Measurements from ENCODE around the gene PIGN. TPM values are rescaled to one million over a fixed set of nuclear protein-coding genes. Genes with fewer than 3 reads are reported as not detected.

Gene PIGN
- total RNA-seq, 2 donors from 2014 or later = 22.6 to 28.7 TPM

DNA sequence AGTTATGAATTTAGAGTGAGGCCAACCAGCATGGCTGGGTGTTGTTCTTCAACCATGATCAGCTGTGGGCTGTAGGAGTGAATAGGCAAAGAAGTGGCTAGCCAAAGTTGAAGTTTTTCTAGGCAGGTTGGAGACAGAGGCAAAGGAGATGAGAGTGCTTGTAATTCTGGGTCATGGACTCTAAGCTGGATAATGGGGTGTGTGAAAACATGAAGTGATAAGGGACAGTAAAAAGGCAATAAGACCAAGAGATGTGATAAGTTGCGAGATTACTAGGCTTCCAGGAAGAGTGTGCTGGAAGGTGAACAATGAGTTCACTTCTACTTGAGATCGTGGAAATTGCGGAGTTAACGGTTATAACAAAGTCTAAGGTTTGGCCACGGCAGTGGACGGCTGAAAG is 175.4 kb downstream of the PIGN start:
- Histone ChIP-seq H3K36me3 (replicated peaks in 1 of 2; ENCODE audit: insufficient read depth in 1 of 2, low read depth in 2 of 2) (no peaks in the 10 kb centered on the region), H3K4me3 (no peak overlapping the region), H3K4me1 (no peaks in the 10 kb centered on the region), H3K27me3 (no peaks in the 10 kb centered on the region), H3K27ac (no peak overlapping the region), H3K9me3 (no peaks in the 10 kb centered on the region)
- DNase-seq = no peak
- WGBS, 2 donors = 73 to 84% methylated on average over 6 of the region's 6 CpGs
- ATAC-seq = no peak
- intact Hi-C loops (cut with DNase I) = no loop called here
- TF ChIP-seq POLR2A (IDR thresholded peaks at IDR 0.05) (no peak), CTCF (IDR thresholded peaks at IDR 0.05) (no peak)

- Histone ChIP-seq H3K9me3 (no peaks in the 10 kb centered on the region), H3K27ac (no peak overlapping the region), H3K4me1 (no peaks in the 10 kb centered on the region), H3K4me3 (no peak overlapping the region), H3K27me3 (no peaks in the 10 kb centered on the region), H3K36me3 (replicated peaks in 1 of 2; ENCODE audit: insufficient read depth in 1 of 2, low read depth in 2 of 2) (no peaks in the 10 kb centered on the region)
- TF ChIP-seq POLR2A (IDR thresholded peaks at IDR 0.05) = no peak
- TF ChIP-seq CTCF (IDR thresholded peaks at IDR 0.05) = no peak
- DNase-seq (no peak), ATAC-seq (no peak)
- WGBS, 2 donors = 71 to 72% methylated on average over 3 of the region's 3 CpGs
- intact Hi-C loops (cut with DNase I) = no loop called here
These were observed 177.3 kb downstream of the PIGN start for GRCh38 chr18:62009521-62009920.

DNA sequence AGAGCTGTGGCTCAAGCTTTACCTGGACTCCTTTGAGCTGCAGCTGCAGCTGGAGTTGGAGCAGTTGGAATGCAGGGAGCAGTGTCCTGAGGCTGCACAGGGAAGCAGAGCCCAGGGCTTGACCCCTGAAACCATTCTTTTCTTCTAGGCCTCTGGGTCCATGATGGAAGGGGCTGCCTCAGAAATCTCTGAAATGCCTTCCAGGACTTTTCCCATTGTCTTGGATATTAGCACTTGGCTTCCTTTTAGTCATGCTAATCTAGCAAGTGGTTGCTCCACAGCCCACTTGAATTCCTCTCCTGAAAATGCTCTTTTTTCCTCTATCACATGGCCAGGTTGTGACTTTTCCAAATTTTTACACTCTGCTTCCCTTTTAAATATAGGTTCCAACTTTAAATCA is 185.5 kb downstream of the PIGN start:
- ATAC-seq (no peak), DNase-seq (no peak)
- intact Hi-C loops (cut with DNase I) = no loop called here
- Histone ChIP-seq H3K4me1 (no peaks in the 10 kb centered on the region), H3K36me3 (replicated peaks in 1 of 2; ENCODE audit: insufficient read depth in 1 of 2, low read depth in 2 of 2) (no peaks in the 10 kb centered on the region), H3K27me3 (no peaks in the 10 kb centered on the region), H3K4me3 (no peak overlapping the region), H3K27ac (no peak overlapping the region), H3K9me3 (peaks cover 0 to 4% (median 0%) of the 10 kb centered on the region in 3 donors)
- TF ChIP-seq POLR2A (IDR thresholded peaks at IDR 0.05) = no peak
- TF ChIP-seq CTCF (IDR thresholded peaks at IDR 0.05) = no peak

DNA sequence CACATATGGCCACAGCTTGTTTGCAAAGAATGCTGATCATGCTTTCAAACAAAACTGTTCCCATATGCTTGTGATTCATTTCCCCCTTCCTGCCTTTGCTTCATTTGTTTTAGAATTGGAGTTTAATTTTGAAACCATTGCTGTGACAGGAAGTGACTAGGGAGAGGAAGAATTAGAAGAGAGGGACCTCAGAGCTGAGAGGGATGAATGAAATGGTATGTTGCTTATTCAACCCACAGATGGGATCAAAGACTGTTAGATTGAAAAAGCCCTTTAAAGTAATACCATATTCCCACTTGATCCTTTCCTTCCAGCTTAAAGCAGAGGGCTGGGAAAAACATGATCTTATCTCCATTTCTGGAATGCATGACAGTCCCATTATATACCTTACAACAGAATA is 187.9 kb downstream of the PIGN start:
- no peak overlapping the region for H3K4me3 ChIP-seq
- intact Hi-C loops (cut with DNase I) = no loop called here
- no peaks in the 10 kb centered on the region for H3K4me1 ChIP-seq
- DNase-seq = no peak
- H3K9me3 ChIP-seq = peaks cover 0 to 4% (median 0%) of the 10 kb centered on the region in 3 donors
- no peaks in the 10 kb centered on the region for H3K27me3 ChIP-seq
- no peak overlapping the region for H3K27ac ChIP-seq
- ATAC-seq = no peak
- H3K36me3 ChIP-seq (replicated peaks in 1 of 2; ENCODE audit: insufficient read depth in 1 of 2, low read depth in 2 of 2) = no peaks in the 10 kb centered on the region
- TF ChIP-seq POLR2A (IDR thresholded peaks at IDR 0.05) (no peak), CTCF (IDR thresholded peaks at IDR 0.05) (no peak)

DNA sequence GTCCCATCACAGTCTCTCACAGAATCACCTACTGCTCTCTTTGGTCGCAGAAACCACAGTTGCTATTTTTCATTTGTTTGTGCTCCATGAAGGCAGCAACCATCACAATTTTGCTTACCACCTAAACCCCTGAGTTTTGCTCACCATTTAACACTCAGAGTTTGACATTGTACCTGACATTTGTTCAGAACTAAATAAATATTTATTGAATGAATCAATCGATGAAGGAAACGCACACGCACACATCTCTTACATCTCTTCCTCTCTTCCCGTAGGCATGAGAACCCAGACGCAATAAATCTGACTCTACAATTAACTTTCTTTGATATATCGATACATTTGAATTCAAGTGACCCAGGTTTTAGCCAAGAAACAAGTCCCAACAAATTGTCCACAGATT is 188.5 kb downstream of the PIGN start:
- DNase-seq (no peak), ATAC-seq (no peak)
- Histone ChIP-seq H3K36me3 (replicated peaks in 1 of 2; ENCODE audit: insufficient read depth in 1 of 2, low read depth in 2 of 2) (no peaks in the 10 kb centered on the region), H3K27me3 (no peaks in the 10 kb centered on the region), H3K9me3 (peaks cover 0 to 4% (median 0%) of the 10 kb centered on the region in 3 donors), H3K27ac (no peak overlapping the region), H3K4me3 (no peak overlapping the region), H3K4me1 (no peaks in the 10 kb centered on the region)
- WGBS, 2 donors = 51 to 58% methylated on average over 7 of the region's 7 CpGs
- TF ChIP-seq POLR2A (IDR thresholded peaks at IDR 0.05) (no peak), CTCF (IDR thresholded peaks at IDR 0.05) (no peak)
- intact Hi-C loops (cut with DNase I) = no loop called here
